Neural cell (in vitro differentiated cells): ENCODE results near the gene PIP4K2C. TPM values are rescaled to one million over a fixed set of nuclear protein-coding genes. Genes with fewer than 3 reads are reported as not detected.

Experiments used
- H2AFZ ChIP-seq: fragments of 200-600, 300-800 bp; sonication (generic), shearing (Covaris generic); 2 replicates; pipeline ENCODE4 v1.6.0; 2014; ENCODE audit warnings: low read depth, mild to moderate bottlenecking, antibody characterized with exemption, low read length, moderate library complexity
- H3F3A ChIP-seq: fragments of 200-600 bp; shearing (Covaris generic); 2 replicates; pipeline ENCODE4 v1.6.1; 2016; ENCODE audit warnings: mild to moderate bottlenecking, moderate library complexity, mixed read lengths, antibody characterized with exemption, low read length; ENCODE audit not compliant: insufficient read depth, poor library complexity, severe bottlenecking
- H3K27ac ChIP-seq: fragments of 200-600, 300-800 bp; sonication (generic), shearing (Covaris generic); 2 replicates; pipeline ENCODE4 v1.5.1; 2014; ENCODE audit warnings: mild to moderate bottlenecking, low read length, moderate library complexity
- H3K27me3 ChIP-seq: fragments of 300-800, 200-600 bp; sonication (generic), shearing (Covaris generic); 2 replicates; pipeline ENCODE4 v1.6.0; 2014; ENCODE audit warnings: mild to moderate bottlenecking, low read depth, low read length, moderate library complexity; ENCODE audit not compliant: insufficient read depth
- H3K36me3 ChIP-seq: fragments of 300-800, 200-600 bp; sonication (generic), shearing (Covaris generic); 2 replicates; pipeline ENCODE4 v1.5.1; 2014; ENCODE audit warnings: mild to moderate bottlenecking, antibody characterized with exemption, low read length, moderate library complexity; ENCODE audit not compliant: insufficient read depth
- H3K4me2 ChIP-seq: fragments of 300-800, 200-600 bp; sonication (generic), shearing (Covaris generic); 2 replicates; pipeline ENCODE4 v1.6.0; 2014; ENCODE audit warnings: mild to moderate bottlenecking, low read length
- H3K4me3 ChIP-seq: fragments of 300-800, 200-600 bp; sonication (generic), shearing (Covaris generic); 2 replicates; pipeline ENCODE4 v1.5.1; 2014; ENCODE audit warnings: mild to moderate bottlenecking, low read length, moderate library complexity
- H3K79me2 ChIP-seq: fragments of 200-600 bp; shearing (Covaris generic); replicated peaks from 2 replicates; pipeline ENCODE4 v1.6.0; 2014; ENCODE audit warnings: mild to moderate bottlenecking, low read length, moderate library complexity; ENCODE audit not compliant: insufficient read depth
- H3K9ac ChIP-seq: fragments of 300-800, 200-600 bp; sonication (generic), shearing (Covaris generic); 2 replicates; pipeline ENCODE4 v1.6.1; 2016; ENCODE audit warnings: mild to moderate bottlenecking, low read length, mixed read lengths
- H3K9me2 ChIP-seq: fragments of 200-600 bp; shearing (Covaris generic); 2 replicates; pipeline ENCODE4 v1.6.1; 2016; ENCODE audit warnings: mild to moderate bottlenecking, low read length, mixed read lengths; ENCODE audit not compliant: insufficient read depth
- H3K9me3 ChIP-seq: fragments of 200-600, 300-800 bp; sonication (generic), shearing (Covaris generic); 2 replicates; pipeline ENCODE4 v1.6.1; 2016; ENCODE audit warnings: mild to moderate bottlenecking, mixed run types, low read length, moderate library complexity, mixed read lengths
- H4K20me1 ChIP-seq: fragments of 200-600 bp; shearing (Covaris generic); 2 replicates; pipeline ENCODE4 v1.6.1; 2016; ENCODE audit warnings: mild to moderate bottlenecking, mixed run types; ENCODE audit not compliant: insufficient read depth
- CTCF ChIP-seq: fragments of 450-650 bp; IDR thresholded peaks from 2 replicates; pipeline ENCODE4 v1.5.1; 2014; ENCODE audit warnings: antibody characterized with exemption, mild to moderate bottlenecking, moderate library complexity; ENCODE audit not compliant: poor library complexity, severe bottlenecking
- EP300 ChIP-seq: fragments of 450-650 bp; conservative IDR thresholded peaks from 2 replicates; pipeline ENCODE4 v1.6.1; 2014; ENCODE audit warnings: antibody characterized with exemption, mild to moderate bottlenecking, moderate library complexity; ENCODE audit not compliant: poor library complexity, severe bottlenecking
- EZH2 ChIP-seq: fragments of 200-600, 300-800 bp; shearing (Covaris generic), sonication (generic); IDR thresholded peaks from 2 replicates; pipeline ENCODE4 v1.6.1; 2014; ENCODE audit warnings: antibody characterized with exemption, low read length, borderline replicate concordance, mild to moderate bottlenecking; ENCODE audit not compliant: insufficient read depth, poor library complexity, severe bottlenecking
- MXI1 ChIP-seq: fragments of 450-650 bp; conservative IDR thresholded peaks from 2 replicates; pipeline ENCODE4 v1.6.1; 2014; ENCODE audit warnings: antibody characterized with exemption, mild to moderate bottlenecking; ENCODE audit not compliant: poor library complexity, severe bottlenecking
- POLR2AphosphoS5 ChIP-seq: IDR thresholded peaks from 2 replicates; pipeline ENCODE4 v1.6.1; 2012
- RAD21 ChIP-seq: fragments of 450-650 bp; conservative IDR thresholded peaks from 2 replicates; pipeline ENCODE4 v1.6.1; 2014; ENCODE audit warnings: antibody characterized with exemption, mild to moderate bottlenecking, moderate library complexity
- SMC3 ChIP-seq: fragments of 450-650 bp; conservative IDR thresholded peaks from 2 replicates; pipeline ENCODE4 v1.6.1; 2014; ENCODE audit warnings: antibody characterized with exemption, mild to moderate bottlenecking, moderate library complexity; ENCODE audit not compliant: poor library complexity
- TAF1 ChIP-seq: IDR thresholded peaks from 2 replicates; pipeline ENCODE4 v1.6.1; 2012; ENCODE audit warnings: low read depth
- polyA plus RNA-seq: library from polyadenylated mRNA; depleted of rRNA; stranded (reverse); fragments of >200 nt; gene quantifications from 2 replicates; pipeline ENCODE4 v1.2.3, GENCODE V29; 2014
- TF ChIP-seq, protein P1 (sequence below): IDR thresholded peaks from 2 replicates; pipeline ENCODE4 v1.6.1; 2012; ENCODE audit warnings: borderline replicate concordance

The PIP4K2C gene
- polyA plus RNA-seq, 1 donor from 2014 or later = 22.1 TPM

DNA sequence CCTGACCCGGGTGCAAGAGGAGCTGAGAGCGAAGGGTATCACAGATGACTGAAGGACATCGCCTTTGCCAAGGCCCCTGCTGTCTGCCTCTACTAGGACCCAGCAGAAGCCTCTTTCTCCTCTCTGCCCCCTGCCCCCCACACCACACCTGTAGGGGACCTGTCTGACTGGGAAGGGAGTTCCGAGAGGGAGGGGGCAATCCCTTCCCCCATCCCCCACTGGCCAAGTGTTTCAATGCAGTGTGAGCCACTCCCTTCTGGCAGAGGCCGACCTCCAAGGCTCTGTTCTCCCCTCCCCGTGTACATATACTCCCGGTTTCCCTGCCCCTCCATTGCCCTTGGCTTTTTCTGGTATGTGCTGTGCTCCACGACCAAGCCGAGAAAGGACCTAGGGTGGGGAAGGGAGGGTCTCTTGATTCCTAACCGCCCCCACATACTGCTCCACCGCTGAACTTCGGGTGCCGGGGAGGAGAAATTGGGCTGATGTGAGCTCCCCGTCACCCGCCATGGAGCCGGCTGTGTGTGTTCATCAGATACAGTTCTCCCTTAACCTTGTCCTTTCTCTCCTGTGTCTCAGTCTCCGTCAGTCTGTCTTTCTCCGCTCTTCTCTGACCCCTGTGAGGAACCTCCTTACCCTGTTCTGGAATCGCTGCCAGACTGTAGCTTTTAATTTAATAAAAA is 18.2 kb downstream of the PIP4K2C start:
- no peak overlapping the region for H3K27ac ChIP-seq
- TF ChIP-seq CTCF = no peak
- no peak for TF ChIP-seq POLR2AphosphoS5
- TF ChIP-seq RAD21 = no peak
- no peak for TF ChIP-seq TAF1
- TF ChIP-seq SMC3 = no peak
- TF ChIP-seq MXI1 = no peak
- TF ChIP-seq, protein P1, sequence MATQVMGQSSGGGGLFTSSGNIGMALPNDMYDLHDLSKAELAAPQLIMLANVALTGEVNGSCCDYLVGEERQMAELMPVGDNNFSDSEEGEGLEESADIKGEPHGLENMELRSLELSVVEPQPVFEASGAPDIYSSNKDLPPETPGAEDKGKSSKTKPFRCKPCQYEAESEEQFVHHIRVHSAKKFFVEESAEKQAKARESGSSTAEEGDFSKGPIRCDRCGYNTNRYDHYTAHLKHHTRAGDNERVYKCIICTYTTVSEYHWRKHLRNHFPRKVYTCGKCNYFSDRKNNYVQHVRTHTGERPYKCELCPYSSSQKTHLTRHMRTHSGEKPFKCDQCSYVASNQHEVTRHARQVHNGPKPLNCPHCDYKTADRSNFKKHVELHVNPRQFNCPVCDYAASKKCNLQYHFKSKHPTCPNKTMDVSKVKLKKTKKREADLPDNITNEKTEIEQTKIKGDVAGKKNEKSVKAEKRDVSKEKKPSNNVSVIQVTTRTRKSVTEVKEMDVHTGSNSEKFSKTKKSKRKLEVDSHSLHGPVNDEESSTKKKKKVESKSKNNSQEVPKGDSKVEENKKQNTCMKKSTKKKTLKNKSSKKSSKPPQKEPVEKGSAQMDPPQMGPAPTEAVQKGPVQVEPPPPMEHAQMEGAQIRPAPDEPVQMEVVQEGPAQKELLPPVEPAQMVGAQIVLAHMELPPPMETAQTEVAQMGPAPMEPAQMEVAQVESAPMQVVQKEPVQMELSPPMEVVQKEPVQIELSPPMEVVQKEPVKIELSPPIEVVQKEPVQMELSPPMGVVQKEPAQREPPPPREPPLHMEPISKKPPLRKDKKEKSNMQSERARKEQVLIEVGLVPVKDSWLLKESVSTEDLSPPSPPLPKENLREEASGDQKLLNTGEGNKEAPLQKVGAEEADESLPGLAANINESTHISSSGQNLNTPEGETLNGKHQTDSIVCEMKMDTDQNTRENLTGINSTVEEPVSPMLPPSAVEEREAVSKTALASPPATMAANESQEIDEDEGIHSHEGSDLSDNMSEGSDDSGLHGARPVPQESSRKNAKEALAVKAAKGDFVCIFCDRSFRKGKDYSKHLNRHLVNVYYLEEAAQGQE = no peak
- no peak for TF ChIP-seq EZH2
- no peak for TF ChIP-seq EP300
- no peaks in the 10 kb centered on the region for H3K9me2 ChIP-seq
- no peaks in the 10 kb centered on the region for H4K20me1 ChIP-seq
- no peak overlapping the region for H3K4me2 ChIP-seq
- H2AFZ ChIP-seq = no peak overlapping the region
- no peak overlapping the region for H3K9ac ChIP-seq
- H3K36me3 ChIP-seq = no peaks in the 10 kb centered on the region
- no peaks in the 10 kb centered on the region for H3K9me3 ChIP-seq
- peaks cover 18% of the 10 kb centered on the region for H3K79me2 ChIP-seq
- H3F3A ChIP-seq = no peaks in the 10 kb centered on the region
- H3K27me3 ChIP-seq = peaks cover 13% of the 10 kb centered on the region
- H3K4me3 ChIP-seq = no peak overlapping the region

- Histone ChIP-seq H3K9me3 (no peaks in the 10 kb centered on the region), H2AFZ (no peak overlapping the region), H3K27me3 (peaks cover 13% of the 10 kb centered on the region), H3F3A (no peaks in the 10 kb centered on the region), H3K9ac (no peak overlapping the region), H3K27ac (no peak overlapping the region), H3K79me2 (peaks cover 14% of the 10 kb centered on the region), H3K4me3 (no peak overlapping the region), H3K36me3 (no peaks in the 10 kb centered on the region), H3K4me2 (no peak overlapping the region), H4K20me1 (no peaks in the 10 kb centered on the region), H3K9me2 (no peaks in the 10 kb centered on the region)
- TF ChIP-seq SMC3 (no peak), CTCF (no peak), EP300 (no peak)
Measured at GRCh38 chr12:57609781-57610553, 19.0 kb downstream of the PIP4K2C start.
